ENCODE results near the gene SLC2A9. TPM values are rescaled to one million over a fixed set of nuclear protein-coding genes. Genes with fewer than 3 reads are reported as not detected.

Gene SLC2A9
- total RNA-seq, 1 experiment from 2014 or later = 3.5 TPM

- Histone ChIP-seq H3K27ac (ENCODE audit: low read length) (no peak overlapping the region), H3K4me3 (ENCODE audit: low read depth in 2 of 2, low read length in 2 of 2) (no peak overlapping the region), H3K9me3 (ENCODE audit: control insufficient read depth, insufficient read depth, low read depth, low read length) (no peaks in the 10 kb centered on the region), H3K36me3 (ENCODE audit: control insufficient read depth, insufficient read depth, low read length) (no peaks in the 10 kb centered on the region), H3K27me3 (ENCODE audit: control insufficient read depth, insufficient read depth, low read length) (no peaks in the 10 kb centered on the region), H3K4me1 (ENCODE audit: control insufficient read depth, insufficient read depth, low read length) (no peaks in the 10 kb centered on the region)
- ChIA-PET CTCF (no interaction called here), POLR2A (no interaction called here)
- no TSS peak for BruUV-seq (replicated peaks)
- no peak for TF ChIP-seq TCF7L2 (IDR thresholded peaks at IDR 0.05; ENCODE audit: low read depth, low read length)
- ATAC-seq = no peak
- intact Hi-C loops (cut with micrococcal nuclease; ENCODE audit: unreplicated experiment) (no loop called here), in situ Hi-C loops (cut with HindIII; ENCODE audit: low pct_unique_long_range_greater_than_20kb, low sequenced_read_pairs) (no loop called here)
- DNase-seq (ENCODE audit: low read depth, low spot score) = no peak
Measured at GRCh38 chr4:9889306-9889705, 132.0 kb downstream of the SLC2A9 start.

GRCh38 chr4:9885958-9886357 lies 135.3 kb downstream of the SLC2A9 start:
- ChIA-PET CTCF (no interaction called here), POLR2A (no interaction called here)
- TF ChIP-seq SIN3A (IDR thresholded peaks at IDR 0.05; ENCODE audit: borderline replicate concordance, insufficient read depth, low read depth, low read length) (no peak), CTCF (IDR thresholded peaks at IDR 0.05) (no peak), TCF7L2 (IDR thresholded peaks at IDR 0.05; ENCODE audit: low read depth, low read length) (no peak), POLR2AphosphoS5 (IDR thresholded peaks at IDR 0.05; ENCODE audit: low read depth, low read length) (no peak), REST (IDR thresholded peaks at IDR 0.05; ENCODE audit: insufficient read depth in 1 of 2, low read depth in 2 of 2, low read length in 1 of 2) (no peak)
- H3K36me3 ChIP-seq (ENCODE audit: control insufficient read depth, insufficient read depth, low read length) = no peaks in the 10 kb centered on the region
- H3K4me3 ChIP-seq (ENCODE audit: low read depth in 2 of 2, low read length in 2 of 2) = no peak overlapping the region
- no peaks in the 10 kb centered on the region for H3K9me3 ChIP-seq (ENCODE audit: control insufficient read depth, insufficient read depth, low read depth, low read length)
- ATAC-seq (no peak), DNase-seq (ENCODE audit: low read depth, low spot score) (no peak)
- no peaks in the 10 kb centered on the region for H3K27me3 ChIP-seq (ENCODE audit: control insufficient read depth, insufficient read depth, low read length)
- in situ Hi-C loops (cut with HindIII; ENCODE audit: low pct_unique_long_range_greater_than_20kb, low sequenced_read_pairs) (no loop called here), intact Hi-C loops (cut with micrococcal nuclease; ENCODE audit: unreplicated experiment) (no loop called here)
- H3K4me1 ChIP-seq (ENCODE audit: control insufficient read depth, insufficient read depth, low read length) = no peaks in the 10 kb centered on the region
- no peak overlapping the region for H3K27ac ChIP-seq (ENCODE audit: low read length)
- no TSS peak for BruUV-seq (replicated peaks)

GRCh38 chr4:9880406-9881197 lies 140.7 kb downstream of the SLC2A9 start:
- in situ Hi-C loops (cut with HindIII; ENCODE audit: low pct_unique_long_range_greater_than_20kb, low sequenced_read_pairs) = no loop called here
- TF ChIP-seq CTCF (IDR thresholded peaks at IDR 0.05) (no peak), POLR2AphosphoS5 (IDR thresholded peaks at IDR 0.05; ENCODE audit: low read depth, low read length) (no peak), TCF7L2 (IDR thresholded peaks at IDR 0.05; ENCODE audit: low read depth, low read length) (no peak), SIN3A (IDR thresholded peaks at IDR 0.05; ENCODE audit: borderline replicate concordance, insufficient read depth, low read depth, low read length) (no peak), REST (IDR thresholded peaks at IDR 0.05; ENCODE audit: insufficient read depth in 1 of 2, low read depth in 2 of 2, low read length in 1 of 2) (no peak)
- H3K9me3 ChIP-seq (ENCODE audit: control insufficient read depth, insufficient read depth, low read depth, low read length) = no peaks in the 10 kb centered on the region
- no peak overlapping the region for H3K4me3 ChIP-seq (ENCODE audit: low read depth in 2 of 2, low read length in 2 of 2)
- ChIA-PET POLR2A (no interaction called here), CTCF (no interaction called here)
- intact Hi-C loops (cut with micrococcal nuclease; ENCODE audit: unreplicated experiment) = no loop called here
- no peak overlapping the region for H3K27ac ChIP-seq (ENCODE audit: low read length)
- DNase-seq (ENCODE audit: low read depth, low spot score) (no peak), ATAC-seq (no peak)
- no peaks in the 10 kb centered on the region for H3K27me3 ChIP-seq (ENCODE audit: control insufficient read depth, insufficient read depth, low read length)
- no peaks in the 10 kb centered on the region for H3K36me3 ChIP-seq (ENCODE audit: control insufficient read depth, insufficient read depth, low read length)
- BruUV-seq (replicated peaks) = no TSS peak
- H3K4me1 ChIP-seq (ENCODE audit: control insufficient read depth, insufficient read depth, low read length) = no peaks in the 10 kb centered on the region

All from Panc1 (cell line).